Activated T-cell treated with anti-CD3 and anti-CD28 coated beads, Interleukin-2, amount 50 U/mL, for 1 hour (primary cell): Measurements from ENCODE around the gene SLC7A6OS.
A peak's percentile ranks its signal among the peaks of the same experiment; 100 is the strongest.

Experiments used
- DNase-seq: peaks from one replicate; pipeline ENCODE4 v3.0.0-alpha.2; 2020

Gene SLC7A6OS

GRCh38 chr16:68310774-68311511, at the start of gene SLC7A6OS, which contains the start of gene PRMT7:
TSS of gene SLC7A6OS (minus strand) at chr16:68310946. CDS start at chr16:68310926, 20 bp downstream.
TSS of gene PRMT7 (plus strand) at chr16:68311019. CDS start at chr16:68315980, 4,961 bp downstream.
- peak; percentile 87 for DNase-seq

GRCh38 chr16:68359398-68360191, 48.8 kb upstream of the SLC7A6OS start:
- no peak for DNase-seq

- DNase-seq = no peak
Measured at GRCh38 chr16:68358951-68359350, 48.2 kb upstream of the SLC7A6OS start.

- DNase-seq = no peak
Measured at GRCh38 chr16:68357923-68358322, 47.2 kb upstream of the SLC7A6OS start.

- no peak for DNase-seq
Measured at GRCh38 chr16:68357521-68357922, 46.8 kb upstream of the SLC7A6OS start.

GRCh38 chr16:68356919-68357286, 46.2 kb upstream of the SLC7A6OS start:
- DNase-seq = no peak

- peak; percentile 66 for DNase-seq
Measured at GRCh38 chr16:68356249-68356918, 45.6 kb upstream of the SLC7A6OS start.

- DNase-seq = peak; percentile 27
Measured at GRCh38 chr16:68355447-68356248, 44.9 kb upstream of the SLC7A6OS start.

- no peak for DNase-seq
Measured at GRCh38 chr16:68354816-68355215, 44.1 kb upstream of the SLC7A6OS start.

GRCh38 chr16:68353366-68353765, 42.6 kb upstream of the SLC7A6OS start:
- DNase-seq = no peak

GRCh38 chr16:68351991-68352431, 41.3 kb upstream of the SLC7A6OS start:
- no peak for DNase-seq

- DNase-seq = no peak
Measured at GRCh38 chr16:68351463-68351862, 40.7 kb upstream of the SLC7A6OS start.

- DNase-seq = no peak
Measured at GRCh38 chr16:68350813-68351350, 40.1 kb upstream of the SLC7A6OS start.

- no peak for DNase-seq
Measured at GRCh38 chr16:68349838-68350410, 39.2 kb upstream of the SLC7A6OS start.

- no peak for DNase-seq
Measured at GRCh38 chr16:68348639-68349445, 38.1 kb upstream of the SLC7A6OS start.

GRCh38 chr16:68347605-68348004, 36.9 kb upstream of the SLC7A6OS start:
- no peak for DNase-seq

GRCh38 chr16:68346892-68347480, 36.2 kb upstream of the SLC7A6OS start:
- no peak for DNase-seq

GRCh38 chr16:68345958-68346635, 35.4 kb upstream of the SLC7A6OS start:
- no peak for DNase-seq

GRCh38 chr16:68345351-68345810, 34.6 kb upstream of the SLC7A6OS start:
- no peak for DNase-seq

GRCh38 chr16:68344252-68344651, 33.5 kb upstream of the SLC7A6OS start:
- no peak for DNase-seq
